Natural killer cell (primary cell): Measurements from ENCODE around the gene NEMF. TPM values are rescaled to one million over a fixed set of nuclear protein-coding genes. Genes with fewer than 3 reads are reported as not detected.

Source experiments
- ATAC-seq, 3 donors: fragments of 150-1000 bp in 2 of 3; fragments of 200-7000 bp in 1 of 3; cut with Tn5 transposase; 1 replicate in 1 of 3; 2 replicates in 2 of 3; pipeline ENCODE4 v1.10.0; 2021; ENCODE audit warnings: mild to moderate bottlenecking in 2 of 3, moderate library complexity in 2 of 3
- DNase-seq, 2 donors: peaks; one replicate each; pipeline versions ENCODE4 v3.0.0 to v3.0.0-alpha.2; 2013 to 2021; ENCODE audit warnings: mixed read lengths in 1 of 2
- H3K27ac ChIP-seq: one replicate; pipeline ENCODE4 v1.5.1; 2013; ENCODE audit warnings: mild to moderate bottlenecking, low read length
- H3K27me3 ChIP-seq: one replicate; pipeline ENCODE4 v1.6.1; 2013; ENCODE audit warnings: low read length; ENCODE audit not compliant: control insufficient read depth, insufficient read depth
- H3K36me3 ChIP-seq: one replicate; pipeline ENCODE4 v1.6.1; 2013; ENCODE audit warnings: low read length; ENCODE audit not compliant: control insufficient read depth, insufficient read depth
- H3K4me1 ChIP-seq: one replicate; pipeline ENCODE4 v1.6.1; 2013; ENCODE audit warnings: low read length; ENCODE audit not compliant: control insufficient read depth, insufficient read depth
- H3K4me3 ChIP-seq: one replicate; pipeline ENCODE4 v1.5.1; 2013; ENCODE audit warnings: low read length
- H3K9me3 ChIP-seq: one replicate; pipeline ENCODE4 v1.6.1; 2013; ENCODE audit warnings: low read length; ENCODE audit not compliant: control insufficient read depth, insufficient read depth
- H3K27ac Mint-ChIP-seq, 2 donors: one replicate each; pipeline ENCODE4 v1.8.0; 2022; ENCODE audit warnings: mild to moderate bottlenecking in 2 of 2, mixed read lengths in 2 of 2, moderate library complexity in 1 of 2
- H3K27me3 Mint-ChIP-seq, 2 donors: one replicate each; pipeline ENCODE4 v1.8.0; 2022; ENCODE audit warnings: low read depth in 2 of 2, mixed read lengths in 2 of 2
- H3K36me3 Mint-ChIP-seq: one replicate; pipeline ENCODE4 v1.8.0; 2022; ENCODE audit warnings: mixed read lengths
- H3K4me1 Mint-ChIP-seq, 2 donors: one replicate each; pipeline ENCODE4 v1.8.0; 2022; ENCODE audit warnings: mixed read lengths in 2 of 2
- H3K4me3 Mint-ChIP-seq: one replicate; pipeline ENCODE4 v1.8.0; 2022; ENCODE audit warnings: mild to moderate bottlenecking, moderate library complexity, mixed read lengths
- H3K9me3 Mint-ChIP-seq, 2 donors: one replicate each; pipeline ENCODE4 v1.8.0; 2022; ENCODE audit warnings: mixed read lengths in 2 of 2
- CTCF ChIP-seq: fragments of 200-600 bp; IDR thresholded peaks from one replicate; pipeline ENCODE4 v1.8.0; 2022; ENCODE audit warnings: antibody characterized with exemption
- WGBS: methylation state at CpG from one replicate; pipeline ENCODE4 v1.1.7; 2013; ENCODE audit warnings: missing lambda C conversion rate; ENCODE audit not compliant: insufficient coverage; 5-methylcytosine and 5-hydroxymethylcytosine counted together
- intact Hi-C: fragments of 100-400 bp; cut with micrococcal nuclease; formaldehyde crosslinking; loops from one replicate; pipeline ENCODE4 v1.14.2; 2022
- total RNA-seq, 4 donors: library from RNA; stranded (reverse); fragments of 120-200 nt in 1 of 4; gene quantifications; one replicate each; pipeline versions ENCODE4 v1.2.3 to v1.2.4, GENCODE V29; 2013 to 2022

Gene NEMF
- total RNA-seq, 3 donors from 2014 or later (not counting 1 experiment from before 2014, with no cell fraction given), result 120 to 126 (median 122) TPM

- DNase-seq, result peak; percentile 94 to 98
- Histone ChIP-seq H3K9me3 (no peaks in the 10 kb centered on the region), H3K27me3 (no peaks in the 10 kb centered on the region), H3K4me1 (peaks cover 33% of the 10 kb centered on the region), H3K4me3 (peak overlapping the region; percentile 48), H3K36me3 (no peaks in the 10 kb centered on the region), H3K27ac (peak overlapping the region; percentile 93)
- Mint-ChIP-seq H3K4me1 (peaks cover 15 to 18% of the 10 kb centered on the region in 2 donors), H3K36me3 (no peaks in the 10 kb centered on the region), H3K4me3 (peak overlapping the region; percentile 92), H3K9me3 (no peaks in the 10 kb centered on the region), H3K27ac (peak overlapping the region; percentile 94 to 100), H3K27me3 (no peaks in the 10 kb centered on the region)
- intact Hi-C loops, result loop anchor here (1.0 to 5.0 kb wide), 4 partner anchors 24 to 664 kb away; partner anchors contain the start of gene MAP4K5
- peak; percentile 86 to 97 (median 92) for ATAC-seq
- no peak for TF ChIP-seq CTCF
- WGBS, result under 1% methylated on average over 55 of the region's 57 CpGs
Observed at GRCh38 chr14:49867831-49868719, 15.5 kb upstream of the NEMF start.

GRCh38 chr14:49865431-49865859 is 12.9 kb upstream of the NEMF start:
- H3K27ac ChIP-seq, result peak overlapping the region; percentile 24
- H3K27ac Mint-ChIP-seq, result no peak overlapping the region
- WGBS, result 0% methylated on average over 4 of the region's 4 CpGs
- H3K36me3 ChIP-seq, result no peaks in the 10 kb centered on the region
- peaks cover 15 to 18% of the 10 kb centered on the region in 2 donors for H3K4me1 Mint-ChIP-seq
- peaks cover 43% of the 10 kb centered on the region for H3K4me1 ChIP-seq
- H3K27me3 ChIP-seq, result no peaks in the 10 kb centered on the region
- no peaks in the 10 kb centered on the region for H3K9me3 ChIP-seq
- no peak overlapping the region for H3K4me3 ChIP-seq
- H3K9me3 Mint-ChIP-seq, result peaks cover 0 to 2% of the 10 kb centered on the region in 2 donors
- DNase-seq (peak; percentile 70 to 88), ATAC-seq (no peak)
- peaks cover 7% of the 10 kb centered on the region for H3K36me3 Mint-ChIP-seq
- TF ChIP-seq CTCF, result peak; percentile 93
- H3K27me3 Mint-ChIP-seq, result peaks cover 5 to 10% of the 10 kb centered on the region in 2 donors
- intact Hi-C loops, result loop anchor here (1.0 to 5.0 kb wide), 2 partner anchors 240 to 667 kb away; partner anchors contain the start of gene MAP4K5
- no peak overlapping the region for H3K4me3 Mint-ChIP-seq

- intact Hi-C loops, result loop anchor here (5.0 kb wide), 1 partner anchor 369 kb away; the partner anchor contains the start of gene SOS2
- H3K27ac ChIP-seq, result peak overlapping the region; percentile 97
- peak overlapping the region; percentile 73 for H3K4me3 ChIP-seq
- WGBS, result 10% methylated on average over 8 of the region's 9 CpGs
- Mint-ChIP-seq H3K27ac (no peak overlapping the region), H3K9me3 (peaks cover 0 to 2% of the 10 kb centered on the region in 2 donors), H3K36me3 (peaks cover 7% of the 10 kb centered on the region), H3K27me3 (peaks cover 5 to 10% of the 10 kb centered on the region in 2 donors), H3K4me1 (peaks cover 11 to 12% of the 10 kb centered on the region in 2 donors), H3K4me3 (no peak overlapping the region)
- no peak for ATAC-seq
- TF ChIP-seq CTCF, result no peak
- H3K36me3 ChIP-seq, result no peaks in the 10 kb centered on the region
- H3K9me3 ChIP-seq, result no peaks in the 10 kb centered on the region
- H3K4me1 ChIP-seq, result peaks cover 39% of the 10 kb centered on the region
- no peaks in the 10 kb centered on the region for H3K27me3 ChIP-seq
- DNase-seq, result peak in 1 of 2 donors; percentile 71
Observed at GRCh38 chr14:49863487-49864281, 11.1 kb upstream of the NEMF start.
